ENCODE measurements around the gene NDE1.

DNA sequence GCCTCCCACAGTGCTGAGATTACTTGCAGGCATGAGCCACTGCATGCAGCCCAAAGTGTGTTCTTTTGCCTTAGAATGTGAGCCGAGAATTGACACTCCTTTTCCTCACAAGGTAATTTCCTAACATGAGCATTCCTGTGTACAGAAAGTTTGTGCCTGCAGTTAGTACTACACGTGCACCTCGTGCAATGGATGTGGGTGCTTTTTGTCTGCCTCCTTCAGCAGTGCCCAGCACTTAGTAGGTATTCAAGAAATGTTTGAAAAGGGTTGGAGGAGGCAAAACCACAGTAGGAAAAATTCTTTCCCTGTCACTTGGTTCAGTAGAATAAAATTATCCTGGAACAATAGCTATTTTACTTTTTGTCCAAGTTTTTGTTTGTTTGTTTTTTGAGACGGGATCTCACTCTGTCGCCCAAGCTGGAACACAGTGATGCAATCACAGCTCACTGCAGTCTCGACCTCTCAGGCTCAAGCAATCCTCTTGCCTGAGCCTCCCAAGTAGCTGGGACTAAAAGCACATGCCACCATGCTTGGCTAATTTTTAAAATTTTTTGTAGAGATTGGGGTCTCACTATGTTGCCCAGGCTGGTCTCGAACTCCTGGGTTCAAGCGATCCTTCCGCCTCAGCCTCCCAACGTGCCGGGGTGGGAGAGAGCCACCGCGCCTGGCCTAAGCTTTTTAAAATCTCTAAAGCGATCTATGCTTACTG, 2.4 kb downstream of the NDE1 start:
- TF ChIP-seq, protein P1, sequence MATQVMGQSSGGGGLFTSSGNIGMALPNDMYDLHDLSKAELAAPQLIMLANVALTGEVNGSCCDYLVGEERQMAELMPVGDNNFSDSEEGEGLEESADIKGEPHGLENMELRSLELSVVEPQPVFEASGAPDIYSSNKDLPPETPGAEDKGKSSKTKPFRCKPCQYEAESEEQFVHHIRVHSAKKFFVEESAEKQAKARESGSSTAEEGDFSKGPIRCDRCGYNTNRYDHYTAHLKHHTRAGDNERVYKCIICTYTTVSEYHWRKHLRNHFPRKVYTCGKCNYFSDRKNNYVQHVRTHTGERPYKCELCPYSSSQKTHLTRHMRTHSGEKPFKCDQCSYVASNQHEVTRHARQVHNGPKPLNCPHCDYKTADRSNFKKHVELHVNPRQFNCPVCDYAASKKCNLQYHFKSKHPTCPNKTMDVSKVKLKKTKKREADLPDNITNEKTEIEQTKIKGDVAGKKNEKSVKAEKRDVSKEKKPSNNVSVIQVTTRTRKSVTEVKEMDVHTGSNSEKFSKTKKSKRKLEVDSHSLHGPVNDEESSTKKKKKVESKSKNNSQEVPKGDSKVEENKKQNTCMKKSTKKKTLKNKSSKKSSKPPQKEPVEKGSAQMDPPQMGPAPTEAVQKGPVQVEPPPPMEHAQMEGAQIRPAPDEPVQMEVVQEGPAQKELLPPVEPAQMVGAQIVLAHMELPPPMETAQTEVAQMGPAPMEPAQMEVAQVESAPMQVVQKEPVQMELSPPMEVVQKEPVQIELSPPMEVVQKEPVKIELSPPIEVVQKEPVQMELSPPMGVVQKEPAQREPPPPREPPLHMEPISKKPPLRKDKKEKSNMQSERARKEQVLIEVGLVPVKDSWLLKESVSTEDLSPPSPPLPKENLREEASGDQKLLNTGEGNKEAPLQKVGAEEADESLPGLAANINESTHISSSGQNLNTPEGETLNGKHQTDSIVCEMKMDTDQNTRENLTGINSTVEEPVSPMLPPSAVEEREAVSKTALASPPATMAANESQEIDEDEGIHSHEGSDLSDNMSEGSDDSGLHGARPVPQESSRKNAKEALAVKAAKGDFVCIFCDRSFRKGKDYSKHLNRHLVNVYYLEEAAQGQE (IDR thresholded peaks at IDR 0.05; ENCODE audit: insufficient read depth in 1 of 2, low read depth in 2 of 2, low read length in 2 of 2): no peak
- TF ChIP-seq SIN3A (IDR thresholded peaks at IDR 0.05; ENCODE audit: borderline replicate concordance, insufficient read depth, low read length): no peak
- no peak for TF ChIP-seq TAF1 (IDR thresholded peaks at IDR 0.05; ENCODE audit: borderline replicate concordance, insufficient read depth, low read length)
- no peak for TF ChIP-seq POLR2AphosphoS5 (IDR thresholded peaks at IDR 0.05; ENCODE audit: low read depth, low read length)

Measured in PFSK-1 (cell line).